ENCODE measurements around the gene ARPP19. TPM values are rescaled to one million over a fixed set of nuclear protein-coding genes. Genes with fewer than 3 reads are reported as not detected.
A peak's percentile ranks its signal among the peaks of the same experiment; 100 is the strongest.
"Not testable (repeated sequence)": the region's sequence is repeated elsewhere in the genome, so short reads cannot be mapped to it uniquely, and the experiment has no call there.

Gene ARPP19
- total RNA-seq, 1 donor from 2014 or later = 165 TPM

DNA sequence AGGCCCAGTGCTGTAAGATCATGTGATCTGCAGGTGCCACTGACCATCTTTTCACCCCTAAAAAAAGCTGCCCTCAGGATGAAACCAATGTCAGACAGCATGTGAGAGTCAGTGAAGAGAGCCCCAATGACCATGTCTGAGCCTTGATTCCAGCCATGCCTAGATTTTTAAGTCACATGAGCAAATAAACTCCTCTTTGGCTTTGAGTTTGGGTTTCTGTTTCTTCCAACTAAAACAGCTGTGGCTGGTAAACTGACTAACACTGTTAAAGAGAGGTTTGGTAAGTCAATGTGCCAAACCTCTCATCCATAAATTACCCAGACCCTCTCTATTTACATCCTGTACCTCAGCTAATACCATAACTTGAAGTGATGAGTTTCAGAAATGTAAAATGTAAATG lies 48.4 kb downstream of the ARPP19 start:
- DNase-seq (no peak), ATAC-seq (no peak)
- intact Hi-C loops (cut with micrococcal nuclease) = no loop called here

DNA sequence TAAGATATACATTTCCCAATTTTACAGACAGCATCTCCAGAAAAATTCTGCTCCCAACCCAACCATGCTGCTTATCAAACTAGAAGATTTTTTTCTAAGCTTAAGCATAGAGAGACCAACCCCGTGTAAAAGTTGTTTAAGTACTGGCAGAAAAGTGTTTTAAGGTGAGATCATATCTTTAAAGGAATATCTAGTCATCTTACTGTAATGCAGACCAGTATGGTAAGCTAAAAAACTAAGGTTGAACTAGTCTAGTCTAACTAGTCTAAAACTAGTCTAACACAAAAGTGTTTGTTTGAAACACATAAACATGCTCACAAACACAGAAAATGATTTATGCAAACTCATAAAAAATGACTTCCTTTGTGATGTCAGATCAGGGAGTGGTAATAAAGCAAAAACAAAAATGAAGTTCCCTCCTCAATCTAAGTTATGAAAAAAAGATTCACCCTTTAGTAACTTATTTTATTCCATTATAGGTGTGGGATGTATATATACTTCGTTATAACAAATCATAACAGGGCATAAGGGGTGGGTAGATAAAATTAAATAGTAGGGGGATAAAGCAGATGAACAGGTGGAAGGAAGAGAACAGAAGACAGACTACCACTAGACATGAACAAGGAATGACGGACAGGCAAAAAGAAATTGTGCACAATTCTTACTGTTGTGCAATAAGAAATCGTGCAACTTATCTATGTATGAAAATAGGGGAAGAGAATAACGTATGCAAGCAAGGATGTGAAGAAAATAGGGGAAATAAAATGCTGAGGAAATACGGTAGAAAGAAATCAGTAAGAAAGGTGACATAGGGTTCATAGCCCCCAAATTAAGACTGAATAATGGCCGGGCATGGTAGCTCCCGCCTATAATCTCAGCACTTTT lies 50.1 kb downstream of the ARPP19 start:
- no peak for ATAC-seq
- DNase-seq = no peak
- intact Hi-C loops (cut with micrococcal nuclease) = no loop called here

DNA sequence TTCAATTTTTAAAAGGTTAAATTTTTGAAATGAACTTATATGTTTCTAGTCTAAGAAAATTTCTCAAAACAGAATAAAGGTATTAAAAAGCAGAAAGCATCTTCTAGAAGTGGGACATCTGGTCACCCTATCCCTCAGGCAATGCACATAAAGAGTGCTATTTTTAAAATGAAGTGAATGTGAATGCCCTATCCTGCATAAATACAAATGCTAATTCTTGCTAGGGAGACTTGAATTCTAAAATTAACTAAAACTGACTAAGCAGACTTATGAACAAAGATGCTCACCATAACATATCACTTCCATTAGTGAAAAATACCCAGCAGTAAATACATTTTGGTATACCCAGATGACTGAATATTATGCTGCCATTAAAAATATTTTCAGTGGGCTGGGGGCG lies 51.8 kb downstream of the ARPP19 start:
- ATAC-seq (no peak), DNase-seq (no peak)
- intact Hi-C loops (cut with micrococcal nuclease) = no loop called here

DNA sequence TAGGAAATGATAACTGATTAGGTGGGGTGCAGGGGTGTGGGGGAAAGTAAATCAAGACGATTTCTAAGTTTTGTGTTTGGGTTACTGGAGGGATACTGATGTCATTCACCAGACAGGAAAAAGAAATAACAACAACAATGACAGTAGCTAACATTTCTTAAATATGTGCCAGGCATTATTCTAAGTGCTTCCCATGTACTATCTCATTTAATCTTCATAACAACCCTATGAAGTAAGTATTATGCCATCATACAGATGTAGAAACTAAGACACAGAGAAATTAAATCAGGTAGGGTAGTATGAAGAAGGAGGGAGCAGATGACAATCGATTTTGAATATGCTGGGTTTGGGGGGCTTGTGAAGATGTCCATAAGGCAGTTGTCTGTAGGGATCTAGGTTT lies 53.5 kb downstream of the ARPP19 start:
- no peak for ATAC-seq
- DNase-seq = no peak
- intact Hi-C loops (cut with micrococcal nuclease) = no loop called here

DNA sequence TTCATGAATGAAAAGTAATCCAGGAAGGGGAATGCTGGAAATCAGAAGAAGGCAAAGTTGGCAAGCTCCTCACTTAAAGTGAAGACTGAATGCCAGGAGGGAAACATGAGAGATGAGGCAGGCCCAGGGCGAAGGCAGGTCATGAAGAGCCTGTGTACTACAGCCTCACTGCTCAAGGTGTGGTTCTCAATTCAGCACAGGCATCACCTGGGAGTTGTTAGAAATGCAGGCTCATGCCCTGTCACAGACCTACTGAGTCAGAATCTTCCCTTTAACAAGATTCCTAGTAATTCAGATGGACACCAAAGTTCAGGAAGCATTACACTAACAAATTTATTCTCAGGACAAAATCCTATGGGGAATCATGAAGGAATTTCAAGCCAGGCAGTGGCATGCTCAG lies 54.3 kb downstream of the ARPP19 start:
- intact Hi-C loops (cut with micrococcal nuclease) = no loop called here
- no peak for ATAC-seq
- no peak for DNase-seq

DNA sequence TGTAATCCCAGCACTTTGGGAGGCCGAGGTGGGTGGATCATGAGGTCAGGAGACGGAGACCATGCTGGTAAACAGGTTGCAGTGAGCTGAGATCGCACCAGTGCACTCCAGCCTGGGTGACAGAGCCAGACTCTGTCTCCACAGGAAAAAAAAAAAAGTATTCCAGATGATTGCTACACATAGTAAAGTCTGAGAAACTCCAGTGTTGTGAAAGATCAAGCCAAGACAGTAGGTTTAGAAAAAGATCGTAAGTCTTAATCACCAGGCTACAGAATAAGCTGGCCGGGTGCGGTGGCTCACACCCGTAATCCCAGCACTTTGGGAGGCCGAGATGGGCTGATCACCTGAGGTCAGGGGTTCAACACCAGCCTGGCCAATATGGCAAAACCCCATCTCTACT lies 56.0 kb downstream of the ARPP19 start:
- intact Hi-C loops (cut with micrococcal nuclease); ATAC-seq; DNase-seq: not testable (repeated sequence)

DNA sequence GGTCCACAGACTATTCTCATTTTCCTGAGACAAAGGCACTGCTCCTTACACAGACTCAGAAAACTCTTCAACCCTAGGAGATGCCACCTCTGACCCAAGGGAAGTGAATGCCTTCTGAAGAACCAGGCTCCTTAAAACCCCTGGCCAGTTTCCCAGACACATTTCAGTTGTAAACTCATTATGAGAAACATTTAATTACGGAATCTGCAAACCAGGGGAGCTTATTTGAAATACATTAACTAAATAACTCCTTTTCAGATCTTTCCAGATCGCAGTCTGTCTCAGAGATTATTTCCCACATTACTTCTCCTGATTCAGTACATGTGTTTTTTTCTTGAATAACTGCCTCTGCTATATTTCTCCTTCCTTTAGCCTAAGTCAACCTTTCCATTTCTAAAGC lies 57.7 kb downstream of the ARPP19 start:
- intact Hi-C loops (cut with micrococcal nuclease) = no loop called here
- ATAC-seq (no peak), DNase-seq (no peak)

DNA sequence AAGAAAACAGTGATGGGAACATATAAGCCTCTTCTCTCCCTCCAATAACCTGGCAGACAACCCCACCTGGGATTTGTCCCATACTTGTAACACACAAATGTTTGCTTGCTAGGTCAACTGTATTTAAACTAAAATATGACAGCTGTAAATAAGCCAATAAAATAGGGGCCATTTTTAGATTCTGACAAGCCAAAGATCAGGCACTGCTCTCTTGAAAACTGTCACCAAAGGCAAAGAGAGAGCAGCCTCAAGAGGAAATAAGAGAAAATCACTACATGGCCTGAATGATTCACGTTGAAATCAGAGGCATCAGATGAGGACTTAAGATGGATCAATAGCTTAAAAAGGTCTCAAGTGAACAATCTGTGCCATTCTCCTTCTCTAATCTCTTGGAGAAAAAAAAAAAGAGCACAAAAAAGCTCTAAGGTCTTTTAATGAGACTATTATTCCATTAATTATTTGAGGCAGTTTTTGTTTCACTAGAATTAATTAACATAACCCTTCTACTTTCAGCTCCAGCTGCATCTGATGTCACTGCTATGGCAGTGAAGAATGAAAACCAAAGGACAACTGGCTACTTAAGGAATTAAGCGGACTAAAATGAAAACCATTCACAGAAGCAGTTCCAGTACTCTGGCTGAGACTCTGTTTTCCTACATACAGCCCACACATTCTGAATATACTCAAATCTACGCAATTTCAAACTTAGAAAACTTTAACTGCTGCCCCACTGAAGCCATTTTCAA lies 59.2 kb downstream of the ARPP19 start:
- intact Hi-C loops (cut with micrococcal nuclease) = no loop called here
- ATAC-seq (no peak), DNase-seq (no peak)

DNA sequence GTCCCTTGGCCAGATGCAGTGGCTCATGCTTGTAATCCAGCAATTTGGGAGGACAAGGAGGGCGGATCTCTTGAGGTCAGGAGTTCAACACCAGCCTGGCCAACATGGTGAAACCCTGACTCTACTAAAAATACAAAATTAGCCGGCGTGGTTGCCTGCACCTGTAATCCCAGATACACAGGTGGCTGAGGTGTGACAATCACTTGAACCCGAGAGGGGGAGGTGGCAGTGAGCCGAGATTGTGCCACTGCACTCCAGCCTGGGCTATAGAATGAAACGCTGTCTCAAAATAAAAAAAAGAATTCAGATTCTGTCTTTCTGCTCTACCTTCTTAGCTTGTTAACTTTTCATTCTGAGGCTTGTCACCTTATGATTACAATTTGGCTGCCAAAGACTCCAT lies 62.3 kb downstream of the ARPP19 start:
- intact Hi-C loops (cut with micrococcal nuclease) = no loop called here
- ATAC-seq (no peak), DNase-seq (no peak)

DNA sequence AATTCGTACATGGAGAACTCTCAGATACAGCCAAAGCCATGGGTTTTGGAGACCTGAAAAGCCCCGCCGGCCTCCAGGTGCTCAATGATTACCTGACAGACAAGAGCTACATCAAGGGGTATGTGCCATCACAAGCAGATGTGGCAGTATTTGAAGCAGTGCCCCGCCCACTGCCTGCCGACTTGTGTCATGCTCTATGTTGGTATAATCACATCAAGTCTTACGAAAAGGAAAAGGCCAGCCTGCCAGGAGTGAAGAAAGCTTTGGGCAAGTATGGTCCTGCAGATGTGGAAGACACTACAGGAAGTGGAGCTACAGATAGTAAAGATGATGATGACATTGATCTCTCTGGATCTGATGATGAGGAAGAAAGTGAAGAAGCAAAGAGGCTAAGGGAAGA lies 63.7 kb downstream of the ARPP19 start:
- DNase-seq (peak; percentile 36), ATAC-seq (no peak)
- intact Hi-C loops (cut with micrococcal nuclease) = no loop called here

DNA sequence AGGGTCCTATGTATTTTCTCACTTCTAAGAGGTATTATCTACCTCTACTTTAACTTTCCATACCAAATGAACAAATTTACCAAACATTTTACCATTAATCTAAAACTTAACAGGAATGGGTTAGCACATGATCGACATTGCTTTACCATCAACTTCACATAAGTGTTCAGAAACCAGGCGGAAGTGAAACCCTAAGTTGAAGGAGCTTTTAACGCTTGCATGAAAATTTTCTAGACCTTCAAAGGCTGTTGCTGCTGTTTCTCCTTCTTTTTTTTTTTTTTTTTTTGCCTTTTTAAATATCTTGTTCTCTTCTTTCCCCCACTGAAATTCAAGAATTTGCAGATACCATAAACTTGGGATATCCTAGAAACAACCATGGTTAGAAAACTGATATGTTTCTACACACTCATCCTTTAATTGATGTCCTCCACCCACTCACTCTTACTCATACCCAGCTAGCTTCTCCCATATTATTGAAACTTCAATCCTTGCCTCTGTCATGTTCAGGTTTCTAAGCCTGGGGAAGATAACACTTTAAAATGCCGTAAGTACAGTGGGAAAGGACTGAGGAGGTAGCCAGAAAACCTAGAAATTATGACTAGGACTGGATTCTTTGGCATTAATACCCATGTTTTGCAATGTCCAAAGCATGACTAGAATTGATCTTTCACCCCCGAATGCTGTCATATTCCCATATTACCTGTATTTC lies 64.9 kb downstream of the ARPP19 start:
- DNase-seq (no peak), ATAC-seq (no peak)
- intact Hi-C loops (cut with micrococcal nuclease) = no loop called here

DNA sequence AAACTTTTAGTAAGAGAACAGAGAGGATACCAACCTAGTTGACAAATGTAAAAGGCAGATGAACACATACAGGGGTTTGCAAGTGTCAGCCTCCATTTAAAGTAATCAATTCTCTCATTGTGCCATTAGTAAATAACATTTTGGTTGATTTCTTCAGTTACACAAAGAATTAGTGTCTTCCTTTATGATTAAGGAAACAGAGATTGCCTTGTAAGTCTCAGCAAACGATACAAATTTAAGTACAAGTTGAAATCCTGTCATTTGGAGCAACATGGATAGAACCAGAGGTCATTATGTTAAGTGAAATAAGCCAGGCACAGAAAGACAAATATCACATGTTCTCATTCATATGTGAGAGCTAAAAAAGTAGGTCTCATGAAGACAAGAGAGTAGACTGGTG lies 66.2 kb downstream of the ARPP19 start:
- intact Hi-C loops (cut with micrococcal nuclease) = no loop called here
- ATAC-seq (no peak), DNase-seq (no peak)

DNA sequence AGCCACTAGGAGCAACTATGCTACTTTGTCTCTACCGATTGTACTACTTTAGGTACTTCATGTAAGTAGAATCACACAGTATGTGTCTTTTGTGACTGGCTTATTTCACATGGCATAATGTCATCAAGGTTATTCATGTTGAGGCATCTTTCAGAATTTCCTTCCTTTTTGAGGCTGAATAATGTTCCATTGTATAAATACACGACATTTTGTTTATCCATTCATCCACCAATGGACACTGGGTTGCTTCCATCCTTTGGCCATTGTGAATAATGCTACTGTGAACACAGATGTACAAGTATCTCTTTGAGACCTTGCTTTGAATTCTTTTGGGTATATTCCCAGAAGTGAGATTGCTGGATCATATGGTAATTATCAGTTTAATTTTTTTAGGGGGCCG lies 69.3 kb downstream of the ARPP19 start:
- DNase-seq (no peak), ATAC-seq (no peak)

DNA sequence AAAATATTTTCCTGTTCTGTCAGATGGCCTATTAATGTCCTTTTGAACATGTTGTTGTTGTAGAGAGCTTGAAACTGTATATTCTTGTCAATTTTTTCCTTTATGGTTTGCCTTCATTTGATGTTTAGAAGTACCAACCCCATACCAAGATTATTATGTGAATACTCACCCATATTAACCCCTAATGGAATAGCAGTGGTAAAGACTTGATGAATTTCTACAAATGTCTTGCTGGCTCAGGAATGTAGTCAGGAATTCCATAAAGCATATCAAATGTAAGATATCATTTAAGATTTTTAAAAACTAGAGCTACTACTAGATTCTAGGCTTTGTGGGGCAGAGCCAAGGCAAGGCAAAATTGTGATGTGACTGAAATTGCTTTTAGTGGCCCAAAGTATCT lies 70.1 kb downstream of the ARPP19 start:
- ATAC-seq (no peak), DNase-seq (no peak)
- intact Hi-C loops (cut with micrococcal nuclease) = no loop called here

More for the DNA sequence above, 69.3 kb downstream of the ARPP19 start:
- intact Hi-C loops (cut with micrococcal nuclease) = no loop called here

Other genes starting within 250 kb of the ARPP19 start
- 6.7 TPM for gene MYO5A, start 40.1 kb downstream of the ARPP19 start, total RNA-seq
- gene ATOSA, start 110.4 kb upstream of the ARPP19 start, total RNA-seq = 27.5 TPM
- gene ONECUT1, start 221.3 kb upstream of the ARPP19 start, total RNA-seq = not detected

Data from left ventricle myocardium superior (tissue), 1 donor.